ENCODE data around the gene NPPA. TPM values are rescaled to one million over a fixed set of nuclear protein-coding genes. Genes with fewer than 3 reads are reported as not detected.

Gene NPPA
- total and polyA plus RNA-seq, 9 of the 15 experiments (the other 6 are each of a cell fraction or from before 2014, with no cell fraction given), result not detected

- TF ChIP-seq TCF15 (CRISPR knock-in tag; IDR thresholded peaks at IDR 0.05) (peak; percentile 30; the same call in 1 of the 2 replicates), VEZF1 (CRISPR knock-in tag; IDR thresholded peaks at IDR 0.05) (no peak), MGA (IDR thresholded peaks at IDR 0.05) (no peak), ZNF143 (CRISPR knock-in tag; IDR thresholded peaks at IDR 0.05) (no peak), TAF15 (IDR thresholded peaks at IDR 0.05; ENCODE audit: low read depth, low read length) (no peak)
- TF ChIP-seq, protein P1, sequence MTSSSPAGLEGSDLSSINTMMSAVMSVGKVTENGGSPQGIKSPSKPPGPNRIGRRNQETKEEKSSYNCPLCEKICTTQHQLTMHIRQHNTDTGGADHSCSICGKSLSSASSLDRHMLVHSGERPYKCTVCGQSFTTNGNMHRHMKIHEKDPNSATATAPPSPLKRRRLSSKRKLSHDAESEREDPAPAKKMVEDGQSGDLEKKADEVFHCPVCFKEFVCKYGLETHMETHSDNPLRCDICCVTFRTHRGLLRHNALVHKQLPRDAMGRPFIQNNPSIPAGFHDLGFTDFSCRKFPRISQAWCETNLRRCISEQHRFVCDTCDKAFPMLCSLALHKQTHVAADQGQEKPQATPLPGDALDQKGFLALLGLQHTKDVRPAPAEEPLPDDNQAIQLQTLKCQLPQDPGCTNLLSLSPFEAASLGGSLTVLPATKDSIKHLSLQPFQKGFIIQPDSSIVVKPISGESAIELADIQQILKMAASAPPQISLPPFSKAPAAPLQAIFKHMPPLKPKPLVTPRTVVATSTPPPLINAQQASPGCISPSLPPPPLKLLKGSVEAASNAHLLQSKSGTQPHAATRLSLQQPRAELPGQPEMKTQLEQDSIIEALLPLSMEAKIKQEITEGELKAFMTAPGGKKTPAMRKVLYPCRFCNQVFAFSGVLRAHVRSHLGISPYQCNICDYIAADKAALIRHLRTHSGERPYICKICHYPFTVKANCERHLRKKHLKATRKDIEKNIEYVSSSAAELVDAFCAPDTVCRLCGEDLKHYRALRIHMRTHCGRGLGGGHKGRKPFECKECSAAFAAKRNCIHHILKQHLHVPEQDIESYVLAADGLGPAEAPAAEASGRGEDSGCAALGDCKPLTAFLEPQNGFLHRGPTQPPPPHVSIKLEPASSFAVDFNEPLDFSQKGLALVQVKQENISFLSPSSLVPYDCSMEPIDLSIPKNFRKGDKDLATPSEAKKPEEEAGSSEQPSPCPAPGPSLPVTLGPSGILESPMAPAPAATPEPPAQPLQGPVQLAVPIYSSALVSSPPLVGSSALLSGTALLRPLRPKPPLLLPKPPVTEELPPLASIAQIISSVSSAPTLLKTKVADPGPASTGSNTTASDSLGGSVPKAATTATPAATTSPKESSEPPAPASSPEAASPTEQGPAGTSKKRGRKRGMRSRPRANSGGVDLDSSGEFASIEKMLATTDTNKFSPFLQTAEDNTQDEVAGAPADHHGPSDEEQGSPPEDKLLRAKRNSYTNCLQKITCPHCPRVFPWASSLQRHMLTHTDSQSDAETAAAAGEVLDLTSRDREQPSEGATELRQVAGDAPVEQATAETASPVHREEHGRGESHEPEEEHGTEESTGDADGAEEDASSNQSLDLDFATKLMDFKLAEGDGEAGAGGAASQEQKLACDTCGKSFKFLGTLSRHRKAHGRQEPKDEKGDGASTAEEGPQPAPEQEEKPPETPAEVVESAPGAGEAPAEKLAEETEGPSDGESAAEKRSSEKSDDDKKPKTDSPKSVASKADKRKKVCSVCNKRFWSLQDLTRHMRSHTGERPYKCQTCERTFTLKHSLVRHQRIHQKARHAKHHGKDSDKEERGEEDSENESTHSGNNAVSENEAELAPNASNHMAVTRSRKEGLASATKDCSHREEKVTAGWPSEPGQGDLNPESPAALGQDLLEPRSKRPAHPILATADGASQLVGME (CRISPR knock-in tag; IDR thresholded peaks at IDR 0.05), result no peak
Observed at GRCh38 chr1:11796036-11796828, 51.4 kb downstream of the NPPA start (continued).

All from K562 (cell line).